Fibroblast of skin of scalp (primary cell): ENCODE results near the gene FALEC.
"Not testable (repeated sequence)": the region's sequence is repeated elsewhere in the genome, so short reads cannot be mapped to it uniquely, and the experiment has no call there.

Source experiments
- DNase-seq: peaks from one replicate; pipeline ENCODE4 v3.0.0-alpha.2; 2013

The FALEC gene

GRCh38 chr1:150559656-150560010 lies 44.1 kb downstream of the FALEC start:
- no peak for DNase-seq

GRCh38 chr1:150560011-150560438 lies 44.5 kb downstream of the FALEC start:
- peak; percentile 61 for DNase-seq

- DNase-seq, result no peak
Measured at GRCh38 chr1:150560576-150561253, 45.2 kb downstream of the FALEC start.

GRCh38 chr1:150561254-150561973 lies 45.9 kb downstream of the FALEC start:
- DNase-seq, result peak; percentile 99

GRCh38 chr1:150561974-150562445 lies 46.5 kb downstream of the FALEC start:
- peak; percentile 94 for DNase-seq

GRCh38 chr1:150562446-150563339 lies 47.1 kb downstream of the FALEC start:
- no peak for DNase-seq

- DNase-seq, result no peak
Measured at GRCh38 chr1:150563340-150564038, 47.9 kb downstream of the FALEC start.

- DNase-seq, result peak; percentile 64
Measured at GRCh38 chr1:150564051-150564991, 48.8 kb downstream of the FALEC start.

- DNase-seq, result not testable (repeated sequence)
Measured at GRCh38 chr1:150565240-150565991, 49.9 kb downstream of the FALEC start.

GRCh38 chr1:150566589-150567340 lies 51.2 kb downstream of the FALEC start:
- no peak for DNase-seq

- no peak for DNase-seq
Measured at GRCh38 chr1:150567341-150567716, 51.8 kb downstream of the FALEC start.

- peak; percentile 98 for DNase-seq
Measured at GRCh38 chr1:150567717-150568593, 52.4 kb downstream of the FALEC start.

GRCh38 chr1:150568594-150568966 lies 53.0 kb downstream of the FALEC start:
- no peak for DNase-seq

GRCh38 chr1:150572918-150573647 lies 57.5 kb downstream of the FALEC start:
- no peak for DNase-seq

- DNase-seq, result not testable (repeated sequence)
Measured at GRCh38 chr1:150573648-150574071, 58.1 kb downstream of the FALEC start.

GRCh38 chr1:150574260-150575071 lies 58.9 kb downstream of the FALEC start:
- no peak for DNase-seq

- DNase-seq, result no peak
Measured at GRCh38 chr1:150575072-150575489, 59.5 kb downstream of the FALEC start.
